AG20443 (cell line): ENCODE data around the gene L3MBTL1.

Experiments used
- DNase-seq: peaks from one replicate; pipeline ENCODE4 v3.0.0; 2012; ENCODE audit warnings: low spot score, mixed read lengths

L3MBTL1 gene

DNA sequence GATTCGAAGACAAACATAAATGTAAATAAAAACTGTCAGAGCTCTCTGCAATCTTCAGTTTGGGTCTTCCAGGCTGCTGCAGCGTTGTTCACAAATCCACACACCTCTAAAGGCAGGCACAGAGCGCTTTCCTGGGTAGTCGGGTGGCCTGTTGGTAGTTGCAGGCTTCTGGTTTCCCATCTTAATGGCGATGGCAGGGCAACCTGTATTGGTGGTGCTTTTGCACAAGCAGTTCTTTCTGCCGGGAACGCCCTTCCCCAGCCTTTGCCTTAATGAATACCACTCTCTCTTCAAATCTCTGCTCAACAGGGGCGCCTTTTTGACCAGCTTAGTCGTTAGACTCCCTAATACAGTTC, 82.5 kb downstream of the L3MBTL1 start:
- no peak for DNase-seq

DNA sequence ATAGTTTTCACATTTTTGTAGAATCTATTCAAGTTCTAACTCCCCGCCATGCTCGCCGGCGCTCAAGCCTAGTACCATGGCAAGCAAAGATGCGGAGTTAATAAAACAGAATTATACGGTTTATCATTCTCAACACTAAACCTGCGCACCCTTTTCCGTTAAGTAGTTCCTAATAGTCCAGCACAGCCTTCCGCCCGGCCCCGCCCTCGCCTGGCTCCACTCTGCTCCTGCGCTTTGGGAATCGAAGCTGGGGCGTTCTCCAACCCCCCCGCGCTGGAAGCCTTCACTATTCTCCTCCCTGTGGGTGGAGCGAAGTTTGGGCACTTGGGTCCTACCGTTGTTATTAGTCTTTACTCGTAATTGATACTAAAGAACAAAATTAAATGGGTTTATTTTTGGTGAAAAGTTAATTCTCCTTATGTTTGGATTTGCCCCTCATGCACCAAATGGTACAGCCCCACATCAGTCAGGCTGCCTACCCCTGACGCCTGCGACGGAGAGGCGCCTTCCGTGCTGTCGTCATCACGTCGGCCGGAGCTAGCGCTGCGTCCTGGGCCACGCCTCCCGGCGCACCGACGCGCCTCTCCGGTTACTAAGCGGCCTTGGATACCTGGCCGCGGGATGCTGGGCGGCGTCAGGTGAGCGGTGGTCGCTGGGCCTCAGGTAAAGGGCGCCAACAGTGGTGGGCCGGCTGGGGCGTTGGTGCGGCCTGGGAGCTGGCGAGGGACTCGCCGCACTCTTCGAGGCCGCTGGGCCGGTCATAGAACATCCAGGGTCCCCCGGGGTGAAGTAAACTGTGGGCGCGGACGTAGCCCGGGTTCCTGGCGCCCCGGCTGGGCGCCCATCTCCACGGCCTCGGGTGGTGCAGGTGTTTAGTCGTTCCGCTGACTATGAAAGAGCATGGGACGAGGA, 83.2 kb downstream of the L3MBTL1 start, which contains the start of gene IFT52:
IFT52 (plus strand) TSS at position 546 of the 912 bp plus-strand sequence. CDS start 3,762 bp downstream, outside the sequence.
- peak; percentile 97 for DNase-seq
